ENCODE measurements around the gene TSC1.

The TSC1 gene

GRCh38 chr9:132881826-132882225 lies 62.6 kb downstream of the TSC1 start:
- TF ChIP-seq CTCF (IDR thresholded peaks at IDR 0.05), result no peak
- DNase-seq, result no peak
- no peak overlapping the region for H3K4me3 Mint-ChIP-seq
- H3K9me3 Mint-ChIP-seq, result no peaks in the 10 kb centered on the region
- H3K4me1 Mint-ChIP-seq, result peaks cover 28% of the 10 kb centered on the region
- no peak overlapping the region for H3K27ac Mint-ChIP-seq
- no peaks in the 10 kb centered on the region for H3K36me3 Mint-ChIP-seq (ENCODE audit: low read depth)
- H3K27me3 Mint-ChIP-seq (ENCODE audit: low read depth, poor library complexity), result peaks cover 12% of the 10 kb centered on the region

GRCh38 chr9:132880324-132880661 lies 64.1 kb downstream of the TSC1 start:
- Mint-ChIP-seq H3K4me1 (peaks cover 28% of the 10 kb centered on the region), H3K27me3 (ENCODE audit: low read depth, poor library complexity) (peaks cover 23% of the 10 kb centered on the region)

GRCh38 chr9:132879457-132880323 lies 64.7 kb downstream of the TSC1 start:
- Mint-ChIP-seq H3K27me3 (ENCODE audit: low read depth, poor library complexity) (peaks cover 26% of the 10 kb centered on the region), H3K4me3 (peak overlapping the region; percentile 83), H3K9me3 (no peaks in the 10 kb centered on the region), H3K36me3 (ENCODE audit: low read depth) (no peaks in the 10 kb centered on the region), H3K4me1 (peaks cover 28% of the 10 kb centered on the region), H3K27ac (peak overlapping the region; percentile 50)
- DNase-seq, result no peak
- TF ChIP-seq CTCF (IDR thresholded peaks at IDR 0.05), result no peak

More at GRCh38 chr9:132880324-132880661, 64.1 kb downstream of the TSC1 start:
- Mint-ChIP-seq H3K4me3 (peak overlapping the region; percentile 83), H3K9me3 (no peaks in the 10 kb centered on the region), H3K27ac (peak overlapping the region; percentile 50), H3K36me3 (ENCODE audit: low read depth) (no peaks in the 10 kb centered on the region)
- no peak for TF ChIP-seq CTCF (IDR thresholded peaks at IDR 0.05)
- no peak for DNase-seq

- Mint-ChIP-seq H3K4me1 (peaks cover 28% of the 10 kb centered on the region), H3K27ac (peak within 1 kb of the TSS; percentile 32), H3K4me3 (peak within 1 kb of the TSS; percentile 83), H3K27me3 (ENCODE audit: low read depth, poor library complexity) (peaks cover 29% of the 10 kb centered on the region), H3K9me3 (no peaks in the 10 kb centered on the region), H3K36me3 (ENCODE audit: low read depth) (no peaks in the 10 kb centered on the region)
- peak; percentile 68 for DNase-seq
- TF ChIP-seq CTCF (IDR thresholded peaks at IDR 0.05), result no peak
Observed at GRCh38 chr9:132878695-132879456, 65.5 kb downstream of the TSC1 start, which contains the start of gene SPACA9. Gene SPACA9 (plus strand): TSS chr9:132878898. CDS start chr9:132883948, 5,050 bp downstream.

GRCh38 chr9:132877824-132878694 lies 66.4 kb downstream of the TSC1 start, which contains the start of gene AK8:
Gene AK8 (minus strand): TSS chr9:132878284. CDS start chr9:132878255, 29 bp downstream.
- H3K4me3 Mint-ChIP-seq, result peak within 1 kb of the TSS; percentile 83
- TF ChIP-seq CTCF (IDR thresholded peaks at IDR 0.05), result no peak
- peaks cover 35% of the 10 kb centered on the region for H3K27me3 Mint-ChIP-seq (ENCODE audit: low read depth, poor library complexity)
- no peaks in the 10 kb centered on the region for H3K9me3 Mint-ChIP-seq
- peaks cover 23% of the 10 kb centered on the region for H3K4me1 Mint-ChIP-seq
- no peaks in the 10 kb centered on the region for H3K36me3 Mint-ChIP-seq (ENCODE audit: low read depth)
- peak; percentile 88 for DNase-seq
- H3K27ac Mint-ChIP-seq, result peak within 1 kb of the TSS; percentile 32

Data from nephron progenitor cell (in vitro differentiated cells).